Transverse colon (tissue), 4 donors: Measurements from ENCODE around the gene GCLC.

Experiments
- CTCF ChIP-seq, 5 experiments: fragments of 200-600 bp in 3 of 5; fragments of 450-650 bp in 2 of 5; sonication (generic) in 3 of 5; IDR thresholded peaks; 1 replicate in 2 of 5; 2 replicates in 3 of 5; pipeline ENCODE4 v1.5.1; 2016 to 2017; ENCODE audit warnings: antibody characterized with exemption in 5 of 5, inconsistent platforms in 3 of 5, mild to moderate bottlenecking in 2 of 5, moderate library complexity in 1 of 5
- EP300 ChIP-seq: sonication (generic); formaldehyde crosslinking; IDR thresholded peaks from one replicate; pipeline ENCODE4 v1.6.1; 2017; ENCODE audit warnings: antibody characterized with exemption, low read depth
- POLR2A ChIP-seq: fragments of 450-650 bp; IDR thresholded peaks from one replicate; pipeline ENCODE4 v1.6.1; 2016; ENCODE audit warnings: antibody characterized with exemption, mild to moderate bottlenecking, moderate library complexity
- POLR2AphosphoS5 ChIP-seq, 3 donors: sonication (generic); formaldehyde crosslinking; IDR thresholded peaks; one replicate each; pipeline ENCODE4 v1.6.1; 2016; ENCODE audit warnings: antibody characterized with exemption in 3 of 3

- TF ChIP-seq EP300 (no peak), CTCF (IDR thresholded peaks at IDR 0.05) (no peak), POLR2AphosphoS5 (IDR thresholded peaks at IDR 0.05) (no peak), POLR2A (no peak)
These were observed 12.7 kb downstream of the GCLC start for GRCh38 chr6:53532061-53532797.
